Fibroblast of villous mesenchyme (primary cell): Measurements from ENCODE around the gene OAF. TPM values are rescaled to one million over a fixed set of nuclear protein-coding genes. Genes with fewer than 3 reads are reported as not detected.
"Not testable (repeated sequence)": the region's sequence is repeated elsewhere in the genome, so short reads cannot be mapped to it uniquely, and the experiment has no call there.

Experiments
- DNase-seq: peaks from one replicate; pipeline ENCODE4 v3.0.0-alpha.2; 2010; ENCODE audit warnings: low read depth
- H3K4me3 ChIP-seq: 2 replicates; pipeline ENCODE4 v1.5.1; 2011; ENCODE audit warnings: low read depth, mild to moderate bottlenecking, low read length
- total RNA-seq: library from RNA; depleted of rRNA; stranded (reverse); fragments of >200 nt; gene quantifications from 2 replicates; pipeline ENCODE4 v1.2.3, GENCODE V29; 2012
- TF ChIP-seq, protein P1 (sequence below): IDR thresholded peaks from 2 replicates; pipeline ENCODE4 v1.5.1; 2012; ENCODE audit warnings: low read depth, mild to moderate bottlenecking, low read length; ENCODE audit not compliant: insufficient read depth

Gene OAF
- total RNA-seq, 1 donor, result 31.5 TPM

DNA sequence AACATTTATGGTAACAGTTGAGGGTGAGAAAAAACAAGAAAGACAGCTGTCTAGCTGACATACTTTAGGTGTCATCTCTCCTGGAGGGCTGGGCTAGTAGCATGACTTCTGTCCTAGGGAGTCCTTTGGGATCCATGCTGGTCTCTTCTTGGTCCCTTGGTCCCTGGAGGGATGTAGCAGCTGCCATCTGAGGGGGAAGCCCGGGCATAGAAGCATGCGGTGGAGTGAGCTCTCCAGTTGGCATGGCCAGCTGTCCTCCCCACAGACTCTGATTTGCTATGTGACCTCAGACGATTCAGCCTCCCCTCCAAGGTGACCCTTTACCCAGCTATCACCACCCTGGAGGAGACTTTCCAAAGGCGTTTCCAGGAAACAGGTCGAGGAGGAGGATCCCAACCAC lies 57.9 kb downstream of the OAF start:
- H3K4me3 ChIP-seq, result no peak overlapping the region
- TF ChIP-seq, protein P1, sequence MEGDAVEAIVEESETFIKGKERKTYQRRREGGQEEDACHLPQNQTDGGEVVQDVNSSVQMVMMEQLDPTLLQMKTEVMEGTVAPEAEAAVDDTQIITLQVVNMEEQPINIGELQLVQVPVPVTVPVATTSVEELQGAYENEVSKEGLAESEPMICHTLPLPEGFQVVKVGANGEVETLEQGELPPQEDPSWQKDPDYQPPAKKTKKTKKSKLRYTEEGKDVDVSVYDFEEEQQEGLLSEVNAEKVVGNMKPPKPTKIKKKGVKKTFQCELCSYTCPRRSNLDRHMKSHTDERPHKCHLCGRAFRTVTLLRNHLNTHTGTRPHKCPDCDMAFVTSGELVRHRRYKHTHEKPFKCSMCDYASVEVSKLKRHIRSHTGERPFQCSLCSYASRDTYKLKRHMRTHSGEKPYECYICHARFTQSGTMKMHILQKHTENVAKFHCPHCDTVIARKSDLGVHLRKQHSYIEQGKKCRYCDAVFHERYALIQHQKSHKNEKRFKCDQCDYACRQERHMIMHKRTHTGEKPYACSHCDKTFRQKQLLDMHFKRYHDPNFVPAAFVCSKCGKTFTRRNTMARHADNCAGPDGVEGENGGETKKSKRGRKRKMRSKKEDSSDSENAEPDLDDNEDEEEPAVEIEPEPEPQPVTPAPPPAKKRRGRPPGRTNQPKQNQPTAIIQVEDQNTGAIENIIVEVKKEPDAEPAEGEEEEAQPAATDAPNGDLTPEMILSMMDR, result no peak
- no peak for DNase-seq

GRCh38 chr11:120270386-120270785 lies 59.6 kb downstream of the OAF start:
- TF ChIP-seq, protein P1, result no peak
- no peak overlapping the region for H3K4me3 ChIP-seq
- no peak for DNase-seq

DNA sequence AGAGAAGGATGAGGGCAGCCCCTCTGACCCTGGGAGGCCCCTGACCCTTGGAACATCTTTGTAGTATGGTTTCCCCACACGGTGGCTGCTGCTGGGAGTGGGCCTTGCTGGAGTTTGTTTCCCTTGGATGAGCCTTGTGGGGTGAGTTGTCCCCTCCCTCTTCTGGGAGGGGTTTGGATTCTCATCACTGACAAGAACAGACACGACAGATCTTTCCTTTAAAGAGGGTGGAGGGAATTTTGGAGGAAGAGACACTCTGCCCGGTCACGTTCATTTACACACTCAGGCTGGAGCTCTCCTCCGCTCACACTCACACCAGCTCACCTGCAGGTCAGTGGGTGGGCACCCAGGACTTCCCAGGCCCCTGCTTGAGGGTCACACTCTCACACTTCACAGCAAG lies 60.8 kb downstream of the OAF start:
- H3K4me3 ChIP-seq, result no peak overlapping the region
- TF ChIP-seq, protein P1, result no peak
- DNase-seq, result no peak

- no peak overlapping the region for H3K4me3 ChIP-seq
- TF ChIP-seq, protein P1, result no peak
- no peak for DNase-seq
Measured at GRCh38 chr11:120272303-120272702, 61.5 kb downstream of the OAF start.

DNA sequence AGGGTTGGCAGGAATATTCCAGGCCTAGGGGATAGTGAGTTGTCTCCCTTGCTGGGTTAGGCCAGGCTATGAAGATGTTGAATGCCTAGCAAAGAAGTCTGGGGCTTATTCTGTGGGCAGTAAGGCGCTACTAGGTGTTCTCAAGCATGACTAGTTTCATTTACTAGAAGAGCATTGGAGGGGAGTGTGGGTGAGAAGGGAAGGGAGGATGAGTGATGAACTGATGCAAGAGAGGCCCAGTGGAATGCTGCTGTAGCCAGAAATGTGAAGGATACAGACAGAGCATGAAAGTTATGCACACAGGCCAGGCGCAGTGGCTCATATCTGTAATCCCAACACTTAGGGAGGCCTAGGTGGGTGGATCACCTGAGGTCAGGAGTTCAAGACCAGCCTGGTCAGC lies 62.6 kb downstream of the OAF start:
- no peak for DNase-seq
- no peak overlapping the region for H3K4me3 ChIP-seq
- TF ChIP-seq, protein P1, result no peak

- not testable (repeated sequence) for DNase-seq
Measured at GRCh38 chr11:120273956-120274355, 63.1 kb downstream of the OAF start.

DNA sequence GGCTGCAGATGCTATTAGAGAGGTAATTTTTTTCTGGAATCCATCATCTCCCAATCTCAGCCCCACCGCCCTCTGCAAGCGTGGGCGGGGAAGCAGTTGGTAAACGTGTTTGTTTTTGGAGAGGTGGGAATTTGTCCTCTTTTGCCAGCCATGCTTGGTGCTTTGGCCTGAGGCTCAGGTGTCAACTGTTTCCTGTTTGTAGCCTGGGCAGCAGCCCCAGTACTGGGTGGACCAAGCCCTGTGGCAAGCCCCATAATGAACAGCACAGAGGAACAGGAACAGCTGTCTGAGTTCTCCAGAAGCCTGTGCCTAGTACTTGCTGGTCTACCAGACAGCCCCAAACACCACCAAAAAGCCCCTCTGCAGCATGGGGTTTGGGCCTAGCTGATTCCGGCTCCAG lies 68.7 kb downstream of the OAF start:
- no peak for DNase-seq
- TF ChIP-seq, protein P1, result no peak
- no peak overlapping the region for H3K4me3 ChIP-seq

More at GRCh38 chr11:120273956-120274355, 63.1 kb downstream of the OAF start:
- H3K4me3 ChIP-seq, result not testable (repeated sequence)

Other genes with a start within 250 kb of the OAF start
- 0.86 and 1.3 TPM in 2 replicates for gene TRIM29, start 72.9 kb upstream of the OAF start, total RNA-seq
- gene POU2F3, start 29.1 kb downstream of the OAF start, total RNA-seq, result under 0.01 TPM in 1 of 2 replicates, not detected in the other
- gene TLCD5, start 114.3 kb downstream of the OAF start, total RNA-seq, result 7.4 and 10.8 TPM in 2 replicates
- gene ARHGEF12, start 125.4 kb downstream of the OAF start, total RNA-seq, result 124 and 143 TPM in 2 replicates